Dedifferentiated amniotic fluid mesenchymal stem cell (primary cell): ENCODE measurements around the gene INPP1.
"Not testable (repeated sequence)": the region's sequence is repeated elsewhere in the genome, so short reads cannot be mapped to it uniquely, and the experiment has no call there.

Experiments
- DNase-seq: peaks from one replicate; pipeline ENCODE4 v3.0.0-alpha.2; 2016; ENCODE audit errors: extremely low spot score

Gene INPP1

GRCh38 chr2:190333928-190334327 lies 9.5 kb upstream of the INPP1 start:
- DNase-seq = no peak

GRCh38 chr2:190334479-190335224 lies 8.7 kb upstream of the INPP1 start:
- no peak for DNase-seq

DNA sequence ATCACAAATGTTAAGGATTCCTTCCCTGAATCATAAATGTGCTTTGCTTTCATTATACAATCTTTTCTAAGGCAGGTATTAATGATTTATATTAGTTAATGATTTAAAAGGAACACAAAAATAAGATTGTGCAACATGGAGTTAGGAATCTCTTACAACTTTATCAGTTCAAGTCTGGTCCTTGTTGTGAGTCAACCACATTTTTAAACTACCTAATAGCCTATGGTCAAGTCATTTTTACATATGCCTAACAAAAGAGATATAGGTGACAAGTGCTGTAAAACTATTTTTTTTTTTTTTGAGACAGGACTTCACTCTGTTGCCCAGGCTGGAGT lies 8.2 kb upstream of the INPP1 start:
- DNase-seq = no peak

- DNase-seq = not testable (repeated sequence)
Observed at GRCh38 chr2:190335584-190335983, 7.8 kb upstream of the INPP1 start.

GRCh38 chr2:190336420-190336819 lies 7.0 kb upstream of the INPP1 start:
- no peak for DNase-seq

DNA sequence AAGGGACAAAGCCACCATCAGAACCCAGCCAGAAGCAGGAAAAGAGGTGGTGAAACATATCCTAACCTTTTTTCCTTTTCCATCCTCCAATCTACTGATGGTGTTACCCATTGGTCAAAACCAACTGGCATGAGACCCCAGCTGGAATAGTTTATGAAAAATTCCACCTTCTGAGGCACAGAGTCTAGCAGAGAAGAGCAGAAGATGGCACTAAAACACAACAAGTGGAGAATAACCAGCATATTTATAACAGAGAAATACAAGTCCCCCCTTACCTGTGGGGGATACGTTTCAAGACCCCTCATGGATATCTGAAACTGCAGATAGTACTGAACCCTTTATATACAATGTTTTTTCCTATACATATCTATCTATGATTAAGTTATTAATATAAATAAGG lies 4.9 kb upstream of the INPP1 start:
- DNase-seq = no peak

- DNase-seq = no peak
Observed at GRCh38 chr2:190339394-190339793, 4.0 kb upstream of the INPP1 start.

DNA sequence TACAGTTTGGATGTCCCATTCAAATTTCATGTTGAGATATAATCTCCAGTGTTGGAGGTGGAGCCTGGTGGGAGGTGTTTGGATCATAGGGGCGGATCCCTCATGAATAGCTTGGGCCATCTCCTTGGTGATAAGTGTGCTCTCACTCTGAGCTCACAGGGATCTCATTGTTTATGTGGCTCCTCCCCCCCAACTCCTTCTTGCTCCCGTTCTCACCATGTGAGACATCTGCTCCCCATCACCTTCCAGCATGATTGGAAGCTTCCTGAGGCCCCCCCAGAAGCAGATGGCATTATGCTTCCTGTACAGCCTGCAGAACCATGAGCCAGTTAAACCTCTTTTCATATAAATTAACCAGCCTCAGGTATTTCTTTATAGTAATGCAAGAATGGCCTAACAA lies 3.0 kb upstream of the INPP1 start:
- DNase-seq = no peak

GRCh38 chr2:190342611-190343010 lies 778 bp upstream of the INPP1 start:
- DNase-seq = no peak

DNA sequence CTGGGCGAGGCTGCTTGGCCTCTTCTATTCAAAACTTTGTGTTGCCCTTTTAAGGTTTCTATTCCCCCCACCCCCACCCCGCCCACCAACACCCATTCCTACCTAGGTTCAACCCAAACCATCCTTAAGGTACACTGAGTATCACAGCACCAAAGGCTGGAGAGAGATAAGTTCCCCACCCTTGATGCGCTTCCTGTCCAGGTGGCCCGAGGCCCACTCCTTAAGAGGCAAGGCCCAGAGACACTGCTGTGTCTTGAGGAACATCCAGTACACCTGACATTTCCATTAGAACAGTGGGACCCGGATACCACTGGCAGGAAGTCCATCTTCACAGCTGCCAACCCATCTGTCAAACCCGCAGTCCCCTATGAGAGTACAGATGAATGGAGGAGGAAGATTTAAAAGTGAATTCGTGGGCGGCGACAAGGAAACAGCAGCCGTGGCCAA lies 277 bp upstream of the INPP1 start:
- DNase-seq = no peak

DNA sequence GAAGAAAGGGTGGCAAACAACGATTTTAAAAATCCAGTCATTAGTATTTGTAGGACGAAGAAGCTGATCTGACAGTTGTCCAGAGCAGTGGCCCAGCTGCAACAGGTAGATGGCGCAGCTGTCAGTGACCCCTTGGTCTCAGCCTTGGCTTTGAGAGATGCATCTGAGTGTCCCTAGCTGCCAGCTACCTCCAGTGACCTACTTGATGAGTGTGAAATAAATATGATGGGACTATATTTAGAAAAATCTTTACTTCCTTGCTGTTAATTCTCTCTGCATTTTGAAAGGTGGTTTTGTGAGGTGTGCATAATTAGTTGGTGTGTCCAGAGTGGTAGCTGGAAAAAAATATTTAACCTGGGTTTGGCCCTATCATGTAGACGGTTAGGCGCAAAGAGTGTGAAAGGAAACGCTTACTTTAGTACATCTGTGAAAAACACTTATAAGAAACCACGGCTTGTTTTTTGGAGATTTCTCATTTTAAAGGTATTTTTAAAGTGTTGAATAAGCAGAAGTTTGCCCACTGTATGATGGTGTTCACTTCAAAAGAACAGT lies 963 bp downstream of the INPP1 start:
- DNase-seq = no peak

DNA sequence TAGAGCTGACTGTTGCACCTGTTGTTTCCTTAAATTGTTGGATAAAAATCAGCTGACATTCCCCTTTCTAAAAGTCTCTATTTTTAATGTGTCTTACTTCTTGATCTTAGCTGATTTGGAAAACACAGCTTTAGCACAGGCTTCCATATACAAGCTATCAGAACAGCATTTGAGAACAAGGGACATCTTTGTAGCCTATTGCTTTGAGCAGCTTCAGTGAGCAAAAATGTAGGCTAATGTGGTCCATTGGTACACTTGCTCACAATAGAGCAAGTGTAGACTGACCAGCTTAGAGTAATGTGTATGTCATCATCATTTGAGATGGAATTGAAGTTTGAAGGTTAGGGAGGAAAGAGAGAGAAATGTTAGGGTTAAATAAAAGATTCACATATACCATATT lies 7.0 kb downstream of the INPP1 start:
- DNase-seq = no peak

GRCh38 chr2:190351955-190352354 lies 8.6 kb downstream of the INPP1 start:
- DNase-seq = no peak

DNA sequence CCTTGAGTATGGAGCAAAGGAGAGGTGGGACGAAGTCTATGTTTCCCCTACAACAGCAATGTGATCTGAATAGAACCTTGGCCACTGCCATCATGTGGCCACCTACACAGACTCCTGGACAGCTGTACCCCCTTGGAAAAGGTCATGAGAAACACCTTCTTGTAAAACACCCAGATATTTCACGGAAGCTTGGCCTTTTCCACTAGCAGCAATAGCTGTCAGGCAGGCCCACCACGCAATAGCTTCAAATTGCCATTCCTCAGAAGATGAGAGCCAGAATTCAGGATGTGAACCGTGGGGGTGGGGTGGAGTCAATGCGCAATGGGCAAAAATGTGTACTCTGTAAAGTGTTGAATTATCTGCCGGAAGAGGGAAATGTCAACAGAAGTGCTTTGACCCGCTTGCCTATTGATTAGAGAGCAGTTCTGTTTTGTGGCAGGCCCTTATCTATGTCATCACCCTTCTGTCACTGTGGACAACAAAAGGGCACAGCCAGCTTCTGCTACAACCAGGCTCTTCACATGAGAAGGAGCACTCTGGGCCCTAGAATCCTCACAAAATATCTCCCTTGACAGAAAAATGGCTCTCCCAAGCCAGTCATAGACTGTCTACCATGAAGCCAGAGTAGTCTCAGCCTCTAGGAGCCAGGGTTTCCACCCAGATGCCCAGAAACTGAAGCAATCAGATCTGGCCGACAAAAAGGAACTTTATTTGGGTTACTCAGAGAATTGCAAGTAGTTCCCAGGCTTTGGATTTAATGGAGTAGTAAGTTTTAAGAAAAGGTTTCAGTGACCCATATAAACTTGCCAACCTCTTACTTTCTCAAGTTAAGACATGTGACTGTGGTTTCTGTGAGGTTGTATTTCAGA lies 9.5 kb downstream of the INPP1 start:
- DNase-seq = no peak

- DNase-seq = no peak
Observed at GRCh38 chr2:190353537-190353899, 10.1 kb downstream of the INPP1 start.

DNA sequence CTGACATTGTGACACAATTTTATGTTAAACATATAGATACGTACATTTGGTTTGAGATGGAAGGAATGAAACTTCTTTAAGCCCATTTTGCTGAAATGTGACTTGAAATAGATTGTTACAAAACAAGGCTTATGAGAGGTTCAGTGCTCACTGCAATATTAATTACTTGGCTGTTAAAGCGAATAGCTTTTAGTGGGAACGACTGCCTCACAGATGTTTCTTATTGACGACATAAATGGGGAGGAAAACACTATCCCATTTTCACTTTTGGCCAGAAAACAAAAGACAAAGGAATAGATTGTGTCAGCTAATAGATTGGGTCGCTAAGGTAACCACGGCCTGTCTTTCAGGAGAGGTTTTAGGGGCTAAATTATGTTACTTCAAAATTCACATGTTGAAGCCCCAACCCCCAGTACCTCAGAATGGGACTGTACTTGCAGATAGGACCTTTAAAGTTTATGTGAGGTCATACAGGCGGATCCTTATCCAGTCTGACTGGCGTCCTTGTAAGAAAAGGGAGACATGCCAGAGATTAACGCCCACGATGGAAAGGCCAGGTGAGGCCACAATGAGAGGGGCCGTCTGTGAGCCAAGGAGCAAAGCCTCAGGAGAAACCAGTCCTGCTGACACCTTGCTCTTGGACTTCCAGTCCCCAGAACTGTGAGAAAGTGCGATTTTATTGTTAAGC lies 10.8 kb downstream of the INPP1 start:
- DNase-seq = no peak

DNA sequence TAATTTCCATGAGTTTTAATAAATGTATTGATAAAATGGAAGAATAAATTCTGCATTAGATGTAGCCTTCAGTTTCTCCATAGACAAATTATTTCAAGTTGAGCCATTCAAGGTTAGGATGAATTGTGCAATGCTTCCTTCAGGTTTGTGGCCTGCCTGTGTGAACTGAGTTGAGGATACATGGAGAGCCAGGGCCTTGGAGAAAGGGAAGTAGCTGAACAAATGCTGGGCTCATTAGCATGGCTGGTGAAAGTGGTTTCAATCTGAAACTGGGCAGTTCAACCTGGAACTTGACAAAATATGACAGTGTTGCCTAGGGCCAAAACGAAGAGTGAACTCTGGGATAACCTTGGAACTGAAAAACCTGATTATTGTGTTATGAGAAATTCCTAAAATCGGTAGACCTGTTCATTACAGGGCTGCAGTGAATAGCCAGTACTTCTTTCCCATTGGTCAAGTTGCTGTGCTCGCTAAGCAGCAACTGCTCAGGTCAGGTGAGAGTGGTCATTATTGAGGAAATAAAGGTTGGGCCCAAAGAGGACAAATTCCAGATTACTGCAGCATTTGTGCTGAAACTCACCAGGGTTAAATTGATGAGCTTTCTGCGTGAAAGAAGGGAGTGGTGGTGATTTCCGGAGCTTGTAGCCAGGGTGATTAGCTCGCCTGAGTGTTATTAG lies 12.7 kb downstream of the INPP1 start:
- no peak for DNase-seq

DNA sequence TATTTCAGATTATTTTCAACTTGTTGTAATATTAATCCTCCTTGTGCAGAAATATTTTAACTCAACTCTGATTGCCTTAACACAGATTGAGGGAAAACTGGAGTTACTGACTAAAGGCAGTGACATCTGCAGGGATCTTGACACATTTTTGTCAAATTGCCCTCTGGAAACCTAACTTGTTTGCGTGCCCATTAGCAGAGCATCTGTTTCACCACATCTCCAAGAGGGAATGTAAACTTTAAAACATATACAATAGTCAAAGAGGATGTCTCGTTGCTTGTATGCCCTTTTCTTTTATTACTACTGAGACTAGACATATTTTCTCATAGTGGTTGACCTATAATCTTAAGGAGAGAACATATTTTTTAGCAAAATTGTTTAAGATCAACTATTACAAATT lies 14.2 kb downstream of the INPP1 start:
- no peak for DNase-seq

DNA sequence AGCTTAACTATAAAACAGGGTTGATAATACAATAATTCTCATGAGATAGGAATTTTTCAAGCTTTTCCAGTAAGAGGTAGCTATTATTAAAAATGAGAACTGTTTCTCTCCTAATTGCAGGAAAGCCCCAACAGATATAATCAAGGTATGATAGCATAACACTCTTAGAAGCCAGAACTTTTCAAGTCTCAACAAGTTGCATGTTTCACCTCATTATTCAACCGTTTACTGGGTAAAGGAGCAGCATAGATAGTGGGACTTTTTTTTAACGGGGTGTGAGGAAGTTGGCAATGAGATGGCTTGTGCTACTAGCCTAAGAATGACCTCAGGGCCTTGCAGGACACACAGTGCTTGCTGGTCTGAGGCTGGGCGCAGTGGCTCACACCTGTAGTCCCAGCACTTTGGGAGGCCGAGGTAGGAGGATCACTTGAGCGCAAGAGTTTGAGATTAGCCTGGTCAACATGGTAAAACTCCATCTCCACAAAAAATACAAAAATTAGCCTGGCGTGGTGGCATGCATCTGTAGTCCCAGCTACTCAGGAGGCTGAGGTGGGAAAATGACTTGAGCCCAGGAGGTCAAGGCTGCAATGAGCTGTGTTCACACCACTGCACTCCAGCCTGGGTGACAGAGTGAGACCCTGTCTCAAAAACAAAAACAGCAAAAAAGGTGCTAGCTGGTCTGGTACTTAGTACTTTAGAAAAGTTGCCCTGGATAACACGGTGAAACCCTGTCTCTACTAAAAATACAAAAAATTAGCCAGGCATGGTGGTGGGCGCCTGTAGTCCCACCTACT lies 15.5 kb downstream of the INPP1 start:
- DNase-seq = not testable (repeated sequence)

DNA sequence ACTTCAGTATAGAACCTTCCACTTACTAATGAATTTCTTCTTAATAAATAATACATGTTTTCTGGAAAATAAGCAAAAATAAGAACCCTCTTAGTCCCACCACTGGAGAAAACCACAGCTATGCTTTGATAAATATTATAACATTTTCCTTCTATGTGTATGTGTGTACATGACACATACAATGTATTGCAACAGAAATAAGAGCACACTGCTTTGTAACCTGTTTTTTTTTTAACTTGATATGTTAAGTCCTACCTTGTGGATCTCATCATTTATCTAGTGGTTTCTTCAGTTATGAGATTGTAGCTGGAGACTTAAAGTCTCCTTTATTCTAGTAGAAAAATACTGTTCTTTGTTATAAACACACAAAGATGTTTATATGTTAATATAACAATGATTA lies 17.2 kb downstream of the INPP1 start:
- DNase-seq = no peak

DNA sequence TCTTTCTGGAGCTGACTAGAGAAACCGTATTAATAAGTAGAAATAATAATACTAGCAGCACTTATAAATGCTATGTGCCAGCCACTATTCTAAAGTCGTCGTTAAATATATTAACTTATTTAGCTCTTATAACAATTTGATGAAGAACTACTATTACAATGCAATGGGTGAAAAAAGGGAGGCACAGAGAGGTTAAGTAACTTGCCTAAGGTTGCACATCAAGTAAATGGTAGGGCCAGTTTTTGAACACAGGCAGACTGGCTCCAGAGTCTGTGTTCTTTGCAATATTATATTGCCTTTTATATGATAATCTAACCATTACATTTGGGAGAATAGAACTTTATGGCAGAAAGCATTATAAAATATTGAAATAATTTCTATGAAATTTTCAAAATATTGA lies 17.6 kb downstream of the INPP1 start:
- no peak for DNase-seq
